ENCODE data around the gene DNAL1.
"Not testable (repeated sequence)": the region's sequence is repeated elsewhere in the genome, so short reads cannot be mapped to it uniquely, and the experiment has no call there.

The DNAL1 gene

GRCh38 chr14:73645248-73645610 is 443 bp downstream of the DNAL1 start:
- peak; percentile 23 for DNase-seq

GRCh38 chr14:73651005-73651404 is 6.2 kb downstream of the DNAL1 start:
- DNase-seq, result no peak

- DNase-seq, result no peak
These were observed 11.1 kb downstream of the DNAL1 start for GRCh38 chr14:73655851-73656250.

- DNase-seq, result not testable (repeated sequence)
These were observed 14.4 kb downstream of the DNAL1 start for GRCh38 chr14:73659202-73659601.

GRCh38 chr14:73660511-73660910 is 15.7 kb downstream of the DNAL1 start:
- no peak for DNase-seq

- DNase-seq, result no peak
These were observed 17.1 kb downstream of the DNAL1 start for GRCh38 chr14:73661872-73662271.

- DNase-seq, result peak; percentile 50
These were observed 17.7 kb downstream of the DNAL1 start for GRCh38 chr14:73662487-73662943.

- DNase-seq, result no peak
These were observed 18.9 kb downstream of the DNAL1 start for GRCh38 chr14:73663548-73664212.

GRCh38 chr14:73665130-73665529 is 20.3 kb downstream of the DNAL1 start:
- DNase-seq, result no peak

- DNase-seq, result no peak
These were observed 21.8 kb downstream of the DNAL1 start for GRCh38 chr14:73666583-73666982.

- DNase-seq, result no peak
These were observed 23.1 kb downstream of the DNAL1 start for GRCh38 chr14:73667854-73668253.

GRCh38 chr14:73674986-73675385 is 30.2 kb downstream of the DNAL1 start:
- DNase-seq, result peak; percentile 26

GRCh38 chr14:73678698-73679097 is 33.9 kb downstream of the DNAL1 start:
- DNase-seq, result no peak

GRCh38 chr14:73680821-73681220 is 36.0 kb downstream of the DNAL1 start:
- DNase-seq, result no peak

GRCh38 chr14:73684627-73685026 is 39.8 kb downstream of the DNAL1 start:
- DNase-seq, result no peak

GRCh38 chr14:73685328-73685727 is 40.5 kb downstream of the DNAL1 start:
- no peak for DNase-seq

GRCh38 chr14:73686901-73687300 is 42.1 kb downstream of the DNAL1 start:
- DNase-seq, result no peak

- DNase-seq, result no peak
These were observed 49.3 kb downstream of the DNAL1 start for GRCh38 chr14:73694083-73694482.

- DNase-seq, result no peak
These were observed 50.3 kb downstream of the DNAL1 start for GRCh38 chr14:73695082-73695481.

- no peak for DNase-seq
These were observed 51.2 kb downstream of the DNAL1 start for GRCh38 chr14:73695997-73696396.

- no peak for DNase-seq
These were observed 51.9 kb downstream of the DNAL1 start for GRCh38 chr14:73696466-73697400.

GRCh38 chr14:73700325-73700724 is 55.5 kb downstream of the DNAL1 start:
- DNase-seq, result peak; percentile 52

GRCh38 chr14:73708076-73708475 is 63.3 kb downstream of the DNAL1 start:
- DNase-seq, result not testable (repeated sequence)

GRCh38 chr14:73709904-73710469 is 65.2 kb downstream of the DNAL1 start:
- no peak for DNase-seq

Measured in DMS53 (cell line).